Endothelial cell of umbilical vein (primary cell): ENCODE results near the gene ANKS1B. TPM values are rescaled to one million over a fixed set of nuclear protein-coding genes. Genes with fewer than 3 reads are reported as not detected.

Experiments used
- BruUV-seq: library from RNA; stranded (reverse); fragments of 400-500 nt; replicated peaks from 2 replicates; lab custom pipeline; 2021; lab: Mats Ljungman, UMichigan
- CTCF ChIA-PET: fragments of 300-600, 350-600 bp; sonication (Branson Sonifier 250); formaldehyde crosslinking; loops from one replicate; lab custom pipeline; 2021; ENCODE audit warnings: antibody characterized with exemption, inconsistent platforms; lab: Charles Lee
- POLR2A ChIA-PET: fragments of 300-600, 350-600 bp; sonication (Branson Sonifier 250); formaldehyde crosslinking; loops from one replicate; lab custom pipeline; 2021; ENCODE audit warnings: antibody characterized with exemption, inconsistent platforms; lab: Charles Lee
- DNase-seq: peaks from one replicate; pipeline ENCODE4 v3.0.0-alpha.2; 2011; ENCODE audit warnings: low read depth, low spot score
- FAIRE-seq: peaks from 2 replicates; lab custom pipeline; 2011; peaks lifted over from hg19 to GRCh38; lab: Jason Lieb, UNC
- H2AFZ ChIP-seq: 2 replicates; pipeline ENCODE4 v1.6.0; 2012; ENCODE audit warnings: low read depth, low read length, control low read depth, inconsistent platforms
- H3K27ac ChIP-seq: 2 replicates; pipeline ENCODE4 v1.5.1; 2011; ENCODE audit warnings: low read depth, mild to moderate bottlenecking, control low read depth, low read length, moderate library complexity; ENCODE audit not compliant: insufficient read depth
- H3K27me3 ChIP-seq, 2 experiments: 2 replicates each; pipeline versions ENCODE4 v1.6.0 to v1.6.1; 2011; ENCODE audit warnings: low read length in 2 of 2, mixed read lengths in 1 of 2; ENCODE audit not compliant: control insufficient read depth in 2 of 2, insufficient read depth in 2 of 2
- H3K36me3 ChIP-seq, 2 experiments: 2 replicates in 1 of 2; 3 replicates in 1 of 2; pipeline ENCODE4 v1.5.1; 2011; ENCODE audit warnings: low read length in 2 of 2, mild to moderate bottlenecking in 1 of 2, moderate library complexity in 1 of 2; ENCODE audit not compliant: control insufficient read depth in 2 of 2, insufficient read depth in 2 of 2; ENCODE audit errors: extremely low read depth in 1 of 2
- H3K4me1 ChIP-seq: 3 replicates; pipeline ENCODE4 v1.5.1; 2011; ENCODE audit warnings: mild to moderate bottlenecking, low read length; ENCODE audit not compliant: control insufficient read depth, insufficient read depth; ENCODE audit errors: extremely low read depth
- H3K4me2 ChIP-seq: 2 replicates; pipeline ENCODE4 v1.6.1; 2011; ENCODE audit warnings: low read length, control low read depth, mixed read lengths; ENCODE audit not compliant: insufficient read depth
- H3K4me3 ChIP-seq, 3 experiments: fragments of 200-600 bp in 1 of 3; sonication (generic), shearing (Covaris generic) in 1 of 3; replicated peaks in 1 of 3; 2 replicates each; pipeline ENCODE4 v1.5.1; 2011 to 2016; ENCODE audit warnings: control low read depth in 3 of 3, low read length in 3 of 3, mild to moderate bottlenecking in 2 of 3, inconsistent platforms in 1 of 3, low read depth in 1 of 3, moderate library complexity in 1 of 3; ENCODE audit not compliant: insufficient read depth in 1 of 3
- H3K79me2 ChIP-seq: 2 replicates; pipeline ENCODE4 v1.6.0; 2012; ENCODE audit warnings: low read length, inconsistent platforms; ENCODE audit not compliant: control insufficient read depth, insufficient read depth
- H3K9ac ChIP-seq: replicated peaks from 2 replicates; pipeline ENCODE3; 2011; ENCODE audit warnings: low read length, control low read depth; ENCODE audit not compliant: insufficient read depth; ENCODE audit errors: extremely low read depth
- H3K9me1 ChIP-seq: replicated peaks from 3 replicates; pipeline ENCODE4 v1.6.0; 2011; ENCODE audit warnings: mild to moderate bottlenecking, low read length; ENCODE audit not compliant: control insufficient read depth, insufficient read depth; ENCODE audit errors: extremely low read depth
- H3K9me3 ChIP-seq: replicated peaks from 2 replicates; pipeline ENCODE4 v1.5.1; 2012; ENCODE audit warnings: low read length, inconsistent platforms; ENCODE audit not compliant: control insufficient read depth, insufficient read depth
- H4K20me1 ChIP-seq: replicated peaks from 2 replicates; pipeline ENCODE3; 2011; ENCODE audit warnings: mild to moderate bottlenecking, low read length; ENCODE audit not compliant: control insufficient read depth, insufficient read depth; ENCODE audit errors: extremely low read depth
- EZH2 ChIP-seq: IDR thresholded peaks from 2 replicates; pipeline ENCODE4 v1.6.1; 2012; ENCODE audit warnings: borderline replicate concordance, low read depth, mild to moderate bottlenecking, moderate library complexity, low read length, inconsistent platforms; ENCODE audit not compliant: severe bottlenecking
- FOS ChIP-seq: IDR thresholded peaks from 2 replicates; pipeline ENCODE4 v1.6.1; 2011; ENCODE audit warnings: mild to moderate bottlenecking, low read length, moderate library complexity, borderline replicate concordance; ENCODE audit not compliant: insufficient read depth
- MYC ChIP-seq: IDR thresholded peaks from one replicate; pipeline ENCODE4 v1.6.1; 2011; ENCODE audit warnings: mild to moderate bottlenecking, low read depth, low read length
- POLR2A ChIP-seq: IDR thresholded peaks from 2 replicates; pipeline ENCODE4 v1.6.1; 2012; ENCODE audit warnings: low read depth, mild to moderate bottlenecking, control low read depth, low read length
- dilution Hi-C: fragments of 300-500 bp; cut with MboI; formaldehyde crosslinking; loops from one replicate; pipeline ENCODE4 v1.15.0; 2019; ENCODE audit warnings: low sequenced_read_pairs; ENCODE audit not compliant: extremely low pct_ligation_motif_present
- intact Hi-C: fragments of 100-400 bp; cut with micrococcal nuclease; formaldehyde crosslinking; loops from one replicate; pipeline ENCODE4 v1.10.0; 2022
- polyA plus RNA-seq, 4 experiments: library from polyadenylated mRNA; depleted of rRNA in 3 of 4; stranded (reverse) in 3 of 4; unstranded in 1 of 4; fragments of >200 nt; gene quantifications; 2 replicates each; pipeline versions ENCODE4 v1.2.1 to v1.2.3, GENCODE V29; 2011 to 2012; ENCODE audit warnings: missing spikeins in 1 of 4
- total RNA-seq: library from RNA; stranded (reverse); gene quantifications from 2 replicates; pipeline ENCODE4 v1.2.3, GENCODE V29; 2021
- TF ChIP-seq, protein P1 (sequence below): IDR thresholded peaks from 2 replicates; pipeline ENCODE4 v1.6.1; 2011; ENCODE audit not compliant: insufficient read depth, insufficient read length
- TF ChIP-seq, protein P2 (sequence below), 2 donors: IDR thresholded peaks; 1 replicate in 1 of 2; 2 replicates in 1 of 2; pipeline ENCODE4 v1.5.1; 2011; ENCODE audit warnings: low read length in 2 of 2, mild to moderate bottlenecking in 2 of 2, moderate library complexity in 2 of 2, control low read depth in 1 of 2, inconsistent platforms in 1 of 2, low read depth in 1 of 2; ENCODE audit not compliant: insufficient read depth in 1 of 2; ENCODE audit errors: extremely low read depth in 1 of 2

Gene ANKS1B
- total and polyA plus RNA-seq, 2 donors (not counting 3 experiments of a cell fraction or from before 2014, with no cell fraction given), result 0.15 to 0.38 TPM

- ChIA-PET CTCF (interaction anchor here (2.0 to 2.7 kb wide), 5 partner anchors 11 to 1687 kb away, joined by 7 to 30 read pairs (median 22); no protein-coding TSS in a partner anchor), POLR2A (no interaction called here)
- H3K9me3 ChIP-seq, result no peaks in the 10 kb centered on the region
- no peak for TF ChIP-seq EZH2
- TF ChIP-seq, protein P1, sequence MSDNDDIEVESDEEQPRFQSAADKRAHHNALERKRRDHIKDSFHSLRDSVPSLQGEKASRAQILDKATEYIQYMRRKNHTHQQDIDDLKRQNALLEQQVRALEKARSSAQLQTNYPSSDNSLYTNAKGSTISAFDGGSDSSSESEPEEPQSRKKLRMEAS, result no peak
- TF ChIP-seq FOS, result no peak
- TF ChIP-seq, protein P2, sequence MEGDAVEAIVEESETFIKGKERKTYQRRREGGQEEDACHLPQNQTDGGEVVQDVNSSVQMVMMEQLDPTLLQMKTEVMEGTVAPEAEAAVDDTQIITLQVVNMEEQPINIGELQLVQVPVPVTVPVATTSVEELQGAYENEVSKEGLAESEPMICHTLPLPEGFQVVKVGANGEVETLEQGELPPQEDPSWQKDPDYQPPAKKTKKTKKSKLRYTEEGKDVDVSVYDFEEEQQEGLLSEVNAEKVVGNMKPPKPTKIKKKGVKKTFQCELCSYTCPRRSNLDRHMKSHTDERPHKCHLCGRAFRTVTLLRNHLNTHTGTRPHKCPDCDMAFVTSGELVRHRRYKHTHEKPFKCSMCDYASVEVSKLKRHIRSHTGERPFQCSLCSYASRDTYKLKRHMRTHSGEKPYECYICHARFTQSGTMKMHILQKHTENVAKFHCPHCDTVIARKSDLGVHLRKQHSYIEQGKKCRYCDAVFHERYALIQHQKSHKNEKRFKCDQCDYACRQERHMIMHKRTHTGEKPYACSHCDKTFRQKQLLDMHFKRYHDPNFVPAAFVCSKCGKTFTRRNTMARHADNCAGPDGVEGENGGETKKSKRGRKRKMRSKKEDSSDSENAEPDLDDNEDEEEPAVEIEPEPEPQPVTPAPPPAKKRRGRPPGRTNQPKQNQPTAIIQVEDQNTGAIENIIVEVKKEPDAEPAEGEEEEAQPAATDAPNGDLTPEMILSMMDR (IDR thresholded peaks at IDR 0.05; ENCODE audit: extremely low read depth in 1 of 2, insufficient read depth in 1 of 2, low read depth in 1 of 2, low read length in 2 of 2), result no peak
- TF ChIP-seq POLR2A, result no peak
- no peak for TF ChIP-seq MYC
- no peaks in the 10 kb centered on the region for H3K4me1 ChIP-seq
- no TSS peak for BruUV-seq
- no peak overlapping the region for H3K4me3 ChIP-seq
- intact Hi-C loops, result no loop called here
- H3K9me1 ChIP-seq, result no peaks in the 10 kb centered on the region
- no peak overlapping the region for H3K9ac ChIP-seq
- no peaks in the 10 kb centered on the region for H3K27me3 ChIP-seq
- H4K20me1 ChIP-seq, result no peaks in the 10 kb centered on the region
- FAIRE-seq, result no peak
- no peak overlapping the region for H3K4me2 ChIP-seq
- H3K79me2 ChIP-seq, result no peaks in the 10 kb centered on the region
- DNase-seq, result no peak
- no peak overlapping the region for H3K27ac ChIP-seq
- H2AFZ ChIP-seq, result no peak overlapping the region
- dilution Hi-C loops, result no loop called here
- no peaks in the 10 kb centered on the region for H3K36me3 ChIP-seq
Measured at GRCh38 chr12:99045158-99045557, 939.6 kb downstream of the ANKS1B start.
